CMK (cell line): Measurements from ENCODE around the gene HSF2BP.
"Not testable (repeated sequence)": the region's sequence is repeated elsewhere in the genome, so short reads cannot be mapped to it uniquely, and the experiment has no call there.

Experiments used
- DNase-seq: peaks from one replicate; pipeline ENCODE4 v3.0.0-alpha.2; 2010; ENCODE audit warnings: low read depth

HSF2BP gene

GRCh38 chr21:43618940-43619339 is 40.3 kb downstream of the HSF2BP start:
- DNase-seq: no peak

- DNase-seq: not testable (repeated sequence)
These were observed 42.4 kb downstream of the HSF2BP start for GRCh38 chr21:43616861-43617260.

- DNase-seq: no peak
These were observed 44.4 kb downstream of the HSF2BP start for GRCh38 chr21:43614839-43615238.

- peak; percentile 31 for DNase-seq
These were observed 45.3 kb downstream of the HSF2BP start for GRCh38 chr21:43613755-43614638.

- no peak for DNase-seq
These were observed 47.5 kb downstream of the HSF2BP start for GRCh38 chr21:43611598-43612369.

GRCh38 chr21:43609501-43610340 is 49.6 kb downstream of the HSF2BP start:
- DNase-seq: no peak

GRCh38 chr21:43608664-43609063 is 50.6 kb downstream of the HSF2BP start:
- DNase-seq: no peak

GRCh38 chr21:43608225-43608624 is 51.1 kb downstream of the HSF2BP start:
- DNase-seq: no peak

GRCh38 chr21:43605320-43606215 is 53.7 kb downstream of the HSF2BP start:
- no peak for DNase-seq

GRCh38 chr21:43604505-43605204 is 54.6 kb downstream of the HSF2BP start:
- no peak for DNase-seq

GRCh38 chr21:43603641-43604504 is 55.4 kb downstream of the HSF2BP start:
- no peak for DNase-seq

GRCh38 chr21:43603233-43603626 is 56.1 kb downstream of the HSF2BP start:
- DNase-seq: no peak

- no peak for DNase-seq
These were observed 56.7 kb downstream of the HSF2BP start for GRCh38 chr21:43602266-43603232.

- no peak for DNase-seq
These were observed 58.5 kb downstream of the HSF2BP start for GRCh38 chr21:43600642-43601402.

GRCh38 chr21:43599728-43600127 is 59.6 kb downstream of the HSF2BP start:
- DNase-seq: no peak

GRCh38 chr21:43598416-43599120 is 60.7 kb downstream of the HSF2BP start:
- no peak for DNase-seq
